ENCODE results near the gene ZNF384. TPM values are rescaled to one million over a fixed set of nuclear protein-coding genes. Genes with fewer than 3 reads are reported as not detected.

ZNF384 gene
- total RNA-seq, 1 donor from 2014 or later = 32.7 TPM

- intact Hi-C loops (cut with DNase I) = no loop called here
- no peak for DNase-seq (ENCODE audit: low spot score)
These were observed 23.0 kb downstream of the ZNF384 start for GRCh38 chr12:6666211-6666610.

GRCh38 chr12:6664902-6665301 is 24.3 kb downstream of the ZNF384 start:
- DNase-seq (ENCODE audit: low spot score) = no peak
- intact Hi-C loops (cut with DNase I) = loop anchor here (5.0 kb wide), 1 partner anchor 48 kb away; no protein-coding TSS in a partner anchor

GRCh38 chr12:6662906-6663742 is 26.1 kb downstream of the ZNF384 start, which contains the start of gene ING4:
ING4 (minus strand) TSS chr12:6663119; CDS start chr12:6663101, 18 bp downstream.
- intact Hi-C loops (cut with DNase I) = loop anchor here (1.0 to 5.0 kb wide), 3 partner anchors 26 to 60 kb away; partner anchors contain the start of gene ZNF384
- DNase-seq (ENCODE audit: low spot score) = peak; percentile 99

- intact Hi-C loops (cut with DNase I) = loop anchor here (5.0 kb wide), 1 partner anchor 45 kb away; no protein-coding TSS in a partner anchor
- no peak for DNase-seq (ENCODE audit: low spot score)
These were observed 26.6 kb downstream of the ZNF384 start for GRCh38 chr12:6662602-6662905.

GRCh38 chr12:6653987-6654386 is 35.2 kb downstream of the ZNF384 start:
- no peak for DNase-seq (ENCODE audit: low spot score)
- intact Hi-C loops (cut with DNase I) = no loop called here

GRCh38 chr12:6653342-6653741 is 35.8 kb downstream of the ZNF384 start:
- intact Hi-C loops (cut with DNase I) = no loop called here
- DNase-seq (ENCODE audit: low spot score) = no peak

- no peak for DNase-seq (ENCODE audit: low spot score)
- intact Hi-C loops (cut with DNase I) = no loop called here
These were observed 36.8 kb downstream of the ZNF384 start for GRCh38 chr12:6652391-6652790.

- intact Hi-C loops (cut with DNase I) = no loop called here
- no peak for DNase-seq (ENCODE audit: low spot score)
These were observed 38.3 kb downstream of the ZNF384 start for GRCh38 chr12:6650832-6651231.

GRCh38 chr12:6647083-6647604 is 42.0 kb downstream of the ZNF384 start, which contains the start of gene ACRBP:
ACRBP (minus strand) TSS chr12:6647432; CDS start chr12:6647366, 66 bp downstream.
- DNase-seq (ENCODE audit: low spot score) = peak; percentile 90
- intact Hi-C loops (cut with DNase I) = no loop called here

GRCh38 chr12:6646276-6647082 is 42.7 kb downstream of the ZNF384 start:
- intact Hi-C loops (cut with DNase I) = no loop called here
- no peak for DNase-seq (ENCODE audit: low spot score)

GRCh38 chr12:6644903-6645302 is 44.3 kb downstream of the ZNF384 start:
- intact Hi-C loops (cut with DNase I) = no loop called here

GRCh38 chr12:6644257-6644596 is 44.9 kb downstream of the ZNF384 start:
- intact Hi-C loops (cut with DNase I) = no loop called here
- DNase-seq (ENCODE audit: low spot score) = no peak

More at GRCh38 chr12:6644903-6645302, 44.3 kb downstream of the ZNF384 start:
- no peak for DNase-seq (ENCODE audit: low spot score)

- intact Hi-C loops (cut with DNase I) = no loop called here
- no peak for DNase-seq (ENCODE audit: low spot score)
These were observed 45.5 kb downstream of the ZNF384 start for GRCh38 chr12:6643569-6644256.

- intact Hi-C loops (cut with DNase I) = no loop called here
- no peak for DNase-seq (ENCODE audit: low spot score)
These were observed 48.0 kb downstream of the ZNF384 start for GRCh38 chr12:6641131-6641530.

GRCh38 chr12:6640497-6640896 is 48.7 kb downstream of the ZNF384 start:
- intact Hi-C loops (cut with DNase I) = no loop called here

GRCh38 chr12:6639151-6639801 is 49.9 kb downstream of the ZNF384 start:
- DNase-seq (ENCODE audit: low spot score) = no peak
- intact Hi-C loops (cut with DNase I) = no loop called here

More at GRCh38 chr12:6640497-6640896, 48.7 kb downstream of the ZNF384 start:
- DNase-seq (ENCODE audit: low spot score) = no peak

- intact Hi-C loops (cut with DNase I) = no loop called here
- DNase-seq (ENCODE audit: low spot score) = no peak
These were observed 50.9 kb downstream of the ZNF384 start for GRCh38 chr12:6638305-6638704.

- DNase-seq (ENCODE audit: low spot score) = no peak
- intact Hi-C loops (cut with DNase I) = no loop called here
These were observed 53.2 kb downstream of the ZNF384 start, which contains the start of gene LPAR5 for GRCh38 chr12:6635856-6636531. LPAR5 (minus strand) TSS chr12:6635959; CDS start chr12:6621248, 14,711 bp downstream.

Measured in cardiac septum (tissue), 1 donor.